WTC11 (cell line): Measurements from ENCODE around the gene TRABD. TPM values are rescaled to one million over a fixed set of nuclear protein-coding genes. Genes with fewer than 3 reads are reported as not detected.
"Not testable (repeated sequence)": the region's sequence is repeated elsewhere in the genome, so short reads cannot be mapped to it uniquely, and the experiment has no call there.

ENCODE experiments used
- ATAC-seq: fragments of 200-7000 bp; cut with Tn5 transposase; 2 replicates; pipeline ENCODE4 v1.10.0; 2021; ENCODE audit warnings: mild to moderate bottlenecking, moderate library complexity
- CTCF ChIA-PET: fragments of 300-600 bp; sonication (Branson Sonifier 250); formaldehyde crosslinking; loops from one replicate; lab custom pipeline; 2021; ENCODE audit warnings: antibody characterized with exemption; lab: Charles Lee
- POLR2A ChIA-PET: fragments of 350-600 bp; sonication (Branson Sonifier 250); formaldehyde crosslinking; loops from one replicate; lab custom pipeline; 2021; ENCODE audit warnings: antibody characterized with exemption; lab: Charles Lee
- DNase-seq: peaks from one replicate; pipeline ENCODE4 v3.0.0; 2021; ENCODE audit warnings: low spot score
- H3K27ac Mint-ChIP-seq: 2 replicates; pipeline ENCODE4 v1.8.0; 2021; ENCODE audit warnings: mixed read lengths
- H3K27me3 Mint-ChIP-seq: 2 replicates; pipeline ENCODE4 v1.8.0; 2021; ENCODE audit warnings: low read depth, mild to moderate bottlenecking, moderate library complexity, mixed read lengths
- H3K36me3 Mint-ChIP-seq: 2 replicates; pipeline ENCODE4 v1.8.0; 2021; ENCODE audit warnings: mixed read lengths
- H3K4me1 Mint-ChIP-seq: 2 replicates; pipeline ENCODE4 v1.8.0; 2022; ENCODE audit warnings: mixed read lengths
- H3K4me3 Mint-ChIP-seq: 2 replicates; pipeline ENCODE4 v1.8.0; 2021; ENCODE audit warnings: mild to moderate bottlenecking, moderate library complexity, mixed read lengths
- H3K9me3 Mint-ChIP-seq: 2 replicates; pipeline ENCODE4 v1.8.0; 2021; ENCODE audit warnings: mixed read lengths
- EMX1 ChIP-seq: fragments of 250-450 bp; sonication (Bioruptor Pico); IDR thresholded peaks from 2 replicates; pipeline ENCODE4 v1.8.0; 2021; ENCODE audit warnings: mild to moderate bottlenecking
- ERG ChIP-seq: fragments of 250-450 bp; sonication (Bioruptor Pico); IDR thresholded peaks from 2 replicates; pipeline ENCODE4 v1.8.0; 2021; ENCODE audit warnings: mild to moderate bottlenecking
- ESRRA ChIP-seq: sonication (generic); formaldehyde crosslinking; IDR thresholded peaks from 2 replicates; pipeline ENCODE4 v1.8.1; 2022; ENCODE audit warnings: mild to moderate bottlenecking, missing genetic modification reagents, borderline replicate concordance
- GRHL2 ChIP-seq: fragments of 250-450 bp; sonication (Bioruptor Pico); IDR thresholded peaks from 2 replicates; pipeline ENCODE4 v1.8.0; 2022; ENCODE audit warnings: mild to moderate bottlenecking, moderate library complexity; ENCODE audit not compliant: insufficient replicate concordance, severe bottlenecking
- GTF2I ChIP-seq: fragments of 250-450 bp; sonication (Bioruptor Pico); conservative IDR thresholded peaks from 2 replicates; pipeline ENCODE4 v1.4.0; 2021; ENCODE audit warnings: mild to moderate bottlenecking
- NFE2L1 ChIP-seq: sonication (generic); formaldehyde crosslinking; IDR thresholded peaks from 2 replicates; pipeline ENCODE4 v1.8.1; 2023; ENCODE audit warnings: missing genetic modification reagents
- RELA ChIP-seq: sonication (generic); formaldehyde crosslinking; IDR thresholded peaks from 2 replicates; pipeline ENCODE4 v1.8.1; 2022; ENCODE audit warnings: missing genetic modification reagents, mild to moderate bottlenecking, borderline replicate concordance
- SMAD4 ChIP-seq: sonication (generic); formaldehyde crosslinking; IDR thresholded peaks from 2 replicates; pipeline ENCODE4 v1.8.0; 2022; ENCODE audit warnings: mild to moderate bottlenecking, missing genetic modification reagents
- ZNF263 ChIP-seq: sonication (generic); formaldehyde crosslinking; IDR thresholded peaks from 2 replicates; pipeline ENCODE4 v1.8.1; 2022; ENCODE audit warnings: low read depth, mild to moderate bottlenecking, moderate library complexity, missing genetic modification reagents
- ZSCAN18 ChIP-seq: fragments of 250-450 bp; sonication (Bioruptor Pico); IDR thresholded peaks from 2 replicates; pipeline ENCODE4 v2.1.2; 2022; ENCODE audit warnings: mild to moderate bottlenecking, moderate library complexity
- total RNA-seq: library from RNA; stranded (reverse); gene quantifications from 3 replicates; pipeline ENCODE4 v1.2.3, GENCODE V29; 2021
- TF ChIP-seq, protein P1 (sequence below): sonication (generic); formaldehyde crosslinking; IDR thresholded peaks from 2 replicates; pipeline ENCODE4 v1.8.0; 2023; ENCODE audit warnings: mild to moderate bottlenecking, missing genetic modification reagents
- TF ChIP-seq, protein P2 (sequence below): sonication (generic); formaldehyde crosslinking; IDR thresholded peaks from 2 replicates; pipeline ENCODE4 v1.8.0; 2023; ENCODE audit warnings: missing genetic modification reagents
- TF ChIP-seq, protein P3 (sequence below): sonication (generic); formaldehyde crosslinking; IDR thresholded peaks from 2 replicates; pipeline ENCODE4 v1.8.1; 2022; ENCODE audit warnings: missing genetic modification reagents, borderline replicate concordance
- TF ChIP-seq, protein P4 (sequence below): sonication (generic); formaldehyde crosslinking; IDR thresholded peaks from 2 replicates; pipeline ENCODE4 v1.8.1; 2023; ENCODE audit warnings: mild to moderate bottlenecking, missing genetic modification reagents

TRABD gene
- total RNA-seq, 1 experiment from 2014 or later: 90.4 TPM

GRCh38 chr22:50167689-50168489 is 17.8 kb upstream of the TRABD start:
- no peaks in the 10 kb centered on the region for H3K9me3 Mint-ChIP-seq
- POLR2A ChIA-PET: no interaction called here
- H3K27ac Mint-ChIP-seq: no peak overlapping the region
- no peak for TF ChIP-seq ZNF263 (CRISPR knock-in tag)
- H3K4me1 Mint-ChIP-seq: peaks cover 3% of the 10 kb centered on the region; the same call in 1 of the 2 replicates
- CTCF ChIA-PET: no interaction called here
- H3K36me3 Mint-ChIP-seq: no peaks in the 10 kb centered on the region
- H3K27me3 Mint-ChIP-seq: peaks cover 25% of the 10 kb centered on the region
- peak overlapping the region; percentile 46 for H3K4me3 Mint-ChIP-seq
- no peak for DNase-seq
- ATAC-seq: no peak

DNA sequence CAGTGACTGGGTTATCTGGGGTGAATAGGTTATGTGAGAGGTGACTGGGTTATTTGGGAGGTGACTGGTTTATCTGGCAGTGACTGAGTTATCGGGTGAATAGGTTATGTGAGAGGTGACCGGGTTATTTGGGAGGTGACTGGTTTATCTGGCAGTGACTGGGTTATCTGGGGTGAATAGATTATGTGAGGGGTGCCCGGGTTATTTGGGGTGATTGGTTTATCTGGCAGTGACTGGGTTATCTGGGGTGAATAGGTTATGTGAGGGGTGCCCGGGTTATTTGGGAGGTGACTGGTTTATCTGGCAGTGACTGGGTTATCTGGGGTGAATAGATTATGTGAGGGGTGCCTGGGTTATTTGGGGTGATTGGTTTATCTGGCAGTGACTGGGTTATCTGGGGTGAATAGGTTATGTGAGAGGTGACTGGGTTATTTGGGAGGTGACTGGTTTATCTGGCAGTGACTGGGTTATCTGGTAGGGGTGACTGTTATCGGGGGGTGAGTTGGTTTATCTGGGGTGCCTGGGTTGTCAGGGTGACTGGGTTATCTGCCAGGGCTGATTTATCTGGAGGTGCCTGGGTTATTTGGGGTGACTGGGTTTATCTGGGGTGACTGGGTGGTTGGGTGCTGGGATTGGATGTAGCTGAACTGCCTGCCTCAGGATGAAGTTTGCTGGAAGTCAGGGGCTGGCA is 17.1 kb upstream of the TRABD start:
- Mint-ChIP-seq H3K27me3 (peaks cover 25% of the 10 kb centered on the region), H3K4me3 (peak overlapping the region; percentile 64)
- POLR2A ChIA-PET, H3K9me3 Mint-ChIP-seq, ATAC-seq, H3K4me1 Mint-ChIP-seq, DNase-seq, H3K36me3 Mint-ChIP-seq, H3K27ac Mint-ChIP-seq, CTCF ChIA-PET: not testable (repeated sequence)

DNA sequence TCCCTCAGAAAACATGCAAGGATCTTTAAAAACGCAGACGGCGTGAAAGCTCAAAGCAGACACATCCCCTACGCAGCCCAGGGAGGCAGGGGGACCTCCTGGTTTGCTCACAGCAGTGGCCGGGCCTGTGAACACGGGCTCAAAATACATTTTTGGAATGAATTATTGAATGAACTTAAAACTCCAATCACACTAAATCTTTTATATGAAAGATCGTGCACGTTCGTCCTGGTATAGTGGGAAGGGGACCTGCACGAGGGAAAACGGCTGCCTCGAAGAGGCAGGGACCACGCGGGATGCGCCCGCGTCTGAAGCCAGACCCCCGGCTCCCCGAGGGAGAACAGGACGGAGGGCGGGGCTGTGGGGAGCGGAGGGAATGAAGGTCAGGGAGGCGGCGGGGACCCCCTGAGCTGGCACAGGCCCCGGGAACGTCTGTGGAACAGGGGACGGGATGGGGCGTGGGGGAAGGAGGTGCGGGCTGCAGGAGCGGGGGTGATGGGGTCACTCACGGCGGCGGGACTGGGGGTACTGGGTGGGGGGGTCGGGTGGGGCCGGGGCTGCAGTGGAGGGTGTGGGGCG is 16.4 kb upstream of the TRABD start:
- peaks cover 25% of the 10 kb centered on the region for H3K27me3 Mint-ChIP-seq
- no peak for TF ChIP-seq ESRRA (CRISPR knock-in tag)
- TF ChIP-seq GTF2I (CRISPR knock-in tag): no peak
- no peak for TF ChIP-seq ERG (CRISPR knock-in tag)
- no peak for TF ChIP-seq GRHL2 (CRISPR knock-in tag)
- TF ChIP-seq, protein P1, sequence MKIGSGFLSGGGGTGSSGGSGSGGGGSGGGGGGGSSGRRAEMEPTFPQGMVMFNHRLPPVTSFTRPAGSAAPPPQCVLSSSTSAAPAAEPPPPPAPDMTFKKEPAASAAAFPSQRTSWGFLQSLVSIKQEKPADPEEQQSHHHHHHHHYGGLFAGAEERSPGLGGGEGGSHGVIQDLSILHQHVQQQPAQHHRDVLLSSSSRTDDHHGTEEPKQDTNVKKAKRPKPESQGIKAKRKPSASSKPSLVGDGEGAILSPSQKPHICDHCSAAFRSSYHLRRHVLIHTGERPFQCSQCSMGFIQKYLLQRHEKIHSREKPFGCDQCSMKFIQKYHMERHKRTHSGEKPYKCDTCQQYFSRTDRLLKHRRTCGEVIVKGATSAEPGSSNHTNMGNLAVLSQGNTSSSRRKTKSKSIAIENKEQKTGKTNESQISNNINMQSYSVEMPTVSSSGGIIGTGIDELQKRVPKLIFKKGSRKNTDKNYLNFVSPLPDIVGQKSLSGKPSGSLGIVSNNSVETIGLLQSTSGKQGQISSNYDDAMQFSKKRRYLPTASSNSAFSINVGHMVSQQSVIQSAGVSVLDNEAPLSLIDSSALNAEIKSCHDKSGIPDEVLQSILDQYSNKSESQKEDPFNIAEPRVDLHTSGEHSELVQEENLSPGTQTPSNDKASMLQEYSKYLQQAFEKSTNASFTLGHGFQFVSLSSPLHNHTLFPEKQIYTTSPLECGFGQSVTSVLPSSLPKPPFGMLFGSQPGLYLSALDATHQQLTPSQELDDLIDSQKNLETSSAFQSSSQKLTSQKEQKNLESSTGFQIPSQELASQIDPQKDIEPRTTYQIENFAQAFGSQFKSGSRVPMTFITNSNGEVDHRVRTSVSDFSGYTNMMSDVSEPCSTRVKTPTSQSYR (CRISPR knock-in tag): no peak
- no peak for TF ChIP-seq SMAD4 (CRISPR knock-in tag)
- TF ChIP-seq, protein P2, sequence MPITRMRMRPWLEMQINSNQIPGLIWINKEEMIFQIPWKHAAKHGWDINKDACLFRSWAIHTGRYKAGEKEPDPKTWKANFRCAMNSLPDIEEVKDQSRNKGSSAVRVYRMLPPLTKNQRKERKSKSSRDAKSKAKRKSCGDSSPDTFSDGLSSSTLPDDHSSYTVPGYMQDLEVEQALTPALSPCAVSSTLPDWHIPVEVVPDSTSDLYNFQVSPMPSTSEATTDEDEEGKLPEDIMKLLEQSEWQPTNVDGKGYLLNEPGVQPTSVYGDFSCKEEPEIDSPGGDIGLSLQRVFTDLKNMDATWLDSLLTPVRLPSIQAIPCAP (CRISPR knock-in tag): no peak
- TF ChIP-seq, protein P3, sequence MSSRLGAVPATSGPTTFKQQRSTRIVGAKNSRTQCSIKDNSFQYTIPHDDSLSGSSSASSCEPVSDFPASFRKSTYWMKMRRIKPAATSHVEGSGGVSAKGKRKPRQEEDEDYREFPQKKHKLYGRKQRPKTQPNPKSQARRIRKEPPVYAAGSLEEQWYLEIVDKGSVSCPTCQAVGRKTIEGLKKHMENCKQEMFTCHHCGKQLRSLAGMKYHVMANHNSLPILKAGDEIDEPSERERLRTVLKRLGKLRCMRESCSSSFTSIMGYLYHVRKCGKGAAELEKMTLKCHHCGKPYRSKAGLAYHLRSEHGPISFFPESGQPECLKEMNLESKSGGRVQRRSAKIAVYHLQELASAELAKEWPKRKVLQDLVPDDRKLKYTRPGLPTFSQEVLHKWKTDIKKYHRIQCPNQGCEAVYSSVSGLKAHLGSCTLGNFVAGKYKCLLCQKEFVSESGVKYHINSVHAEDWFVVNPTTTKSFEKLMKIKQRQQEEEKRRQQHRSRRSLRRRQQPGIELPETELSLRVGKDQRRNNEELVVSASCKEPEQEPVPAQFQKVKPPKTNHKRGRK: no peak
- TF ChIP-seq NFE2L1: no peak
- no peak for TF ChIP-seq EMX1 (CRISPR knock-in tag)
- TF ChIP-seq ZSCAN18: no peak
- TF ChIP-seq, protein P4, sequence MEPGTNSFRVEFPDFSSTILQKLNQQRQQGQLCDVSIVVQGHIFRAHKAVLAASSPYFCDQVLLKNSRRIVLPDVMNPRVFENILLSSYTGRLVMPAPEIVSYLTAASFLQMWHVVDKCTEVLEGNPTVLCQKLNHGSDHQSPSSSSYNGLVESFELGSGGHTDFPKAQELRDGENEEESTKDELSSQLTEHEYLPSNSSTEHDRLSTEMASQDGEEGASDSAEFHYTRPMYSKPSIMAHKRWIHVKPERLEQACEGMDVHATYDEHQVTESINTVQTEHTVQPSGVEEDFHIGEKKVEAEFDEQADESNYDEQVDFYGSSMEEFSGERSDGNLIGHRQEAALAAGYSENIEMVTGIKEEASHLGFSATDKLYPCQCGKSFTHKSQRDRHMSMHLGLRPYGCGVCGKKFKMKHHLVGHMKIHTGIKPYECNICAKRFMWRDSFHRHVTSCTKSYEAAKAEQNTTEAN (CRISPR knock-in tag): no peak
- no peak for TF ChIP-seq RELA (CRISPR knock-in tag)
- peaks cover 3% of the 10 kb centered on the region; the same call in 1 of the 2 replicates for H3K4me1 Mint-ChIP-seq
- H3K27ac Mint-ChIP-seq: no peak overlapping the region
- no peaks in the 10 kb centered on the region for H3K36me3 Mint-ChIP-seq
- H3K4me3 Mint-ChIP-seq: peak overlapping the region; percentile 64
- ATAC-seq: peak; percentile 13; the same call in 1 of the 2 replicates
- POLR2A ChIA-PET: no interaction called here
- DNase-seq: no peak
- CTCF ChIA-PET: no interaction called here
- H3K9me3 Mint-ChIP-seq: no peaks in the 10 kb centered on the region
